GM12874 (cell line): ENCODE data around the gene PLPPR3.

Experiments used
- TF ChIP-seq, protein P1 (sequence below): IDR thresholded peaks from 2 replicates; pipeline ENCODE4 v1.5.1; 2011; ENCODE audit warnings: low read depth, mild to moderate bottlenecking, control low read depth, low read length, moderate library complexity; ENCODE audit not compliant: insufficient read depth

PLPPR3 gene

DNA sequence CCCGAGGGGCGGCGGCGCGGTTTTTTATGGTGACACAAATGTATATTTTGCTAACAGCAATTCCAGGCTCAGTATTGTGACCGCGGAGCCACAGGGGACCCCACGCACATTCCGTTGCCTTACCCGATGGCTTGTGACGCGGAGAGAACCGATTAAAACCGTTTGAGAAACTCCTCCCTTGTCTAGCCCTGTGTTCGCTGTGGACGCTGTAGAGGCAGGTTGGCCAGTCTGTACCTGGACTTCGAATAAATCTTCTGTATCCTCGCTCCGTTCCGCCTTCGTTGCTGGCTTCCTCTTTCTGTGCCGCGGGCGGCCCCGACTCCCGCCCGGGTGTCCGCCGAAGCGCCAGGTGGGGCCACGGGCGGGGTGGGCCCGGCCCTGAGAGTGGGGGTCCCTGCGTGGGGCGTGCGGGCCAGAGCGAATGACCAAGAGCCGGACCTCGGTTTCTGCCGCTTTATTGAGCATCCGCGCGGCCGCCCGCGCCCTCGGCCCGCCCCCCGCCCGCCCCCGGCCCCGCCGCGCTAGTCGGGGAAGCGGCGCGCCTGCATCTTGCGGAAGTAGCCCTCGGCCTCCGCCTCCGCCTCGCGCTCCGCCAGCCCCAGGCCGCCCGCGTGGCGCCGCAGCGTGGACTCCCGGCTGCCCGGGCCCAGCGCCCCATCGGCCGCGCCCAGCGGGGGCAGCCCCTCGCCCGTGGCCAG, 9.6 kb downstream of the PLPPR3 start:
- TF ChIP-seq, protein P1, sequence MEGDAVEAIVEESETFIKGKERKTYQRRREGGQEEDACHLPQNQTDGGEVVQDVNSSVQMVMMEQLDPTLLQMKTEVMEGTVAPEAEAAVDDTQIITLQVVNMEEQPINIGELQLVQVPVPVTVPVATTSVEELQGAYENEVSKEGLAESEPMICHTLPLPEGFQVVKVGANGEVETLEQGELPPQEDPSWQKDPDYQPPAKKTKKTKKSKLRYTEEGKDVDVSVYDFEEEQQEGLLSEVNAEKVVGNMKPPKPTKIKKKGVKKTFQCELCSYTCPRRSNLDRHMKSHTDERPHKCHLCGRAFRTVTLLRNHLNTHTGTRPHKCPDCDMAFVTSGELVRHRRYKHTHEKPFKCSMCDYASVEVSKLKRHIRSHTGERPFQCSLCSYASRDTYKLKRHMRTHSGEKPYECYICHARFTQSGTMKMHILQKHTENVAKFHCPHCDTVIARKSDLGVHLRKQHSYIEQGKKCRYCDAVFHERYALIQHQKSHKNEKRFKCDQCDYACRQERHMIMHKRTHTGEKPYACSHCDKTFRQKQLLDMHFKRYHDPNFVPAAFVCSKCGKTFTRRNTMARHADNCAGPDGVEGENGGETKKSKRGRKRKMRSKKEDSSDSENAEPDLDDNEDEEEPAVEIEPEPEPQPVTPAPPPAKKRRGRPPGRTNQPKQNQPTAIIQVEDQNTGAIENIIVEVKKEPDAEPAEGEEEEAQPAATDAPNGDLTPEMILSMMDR: no peak

DNA sequence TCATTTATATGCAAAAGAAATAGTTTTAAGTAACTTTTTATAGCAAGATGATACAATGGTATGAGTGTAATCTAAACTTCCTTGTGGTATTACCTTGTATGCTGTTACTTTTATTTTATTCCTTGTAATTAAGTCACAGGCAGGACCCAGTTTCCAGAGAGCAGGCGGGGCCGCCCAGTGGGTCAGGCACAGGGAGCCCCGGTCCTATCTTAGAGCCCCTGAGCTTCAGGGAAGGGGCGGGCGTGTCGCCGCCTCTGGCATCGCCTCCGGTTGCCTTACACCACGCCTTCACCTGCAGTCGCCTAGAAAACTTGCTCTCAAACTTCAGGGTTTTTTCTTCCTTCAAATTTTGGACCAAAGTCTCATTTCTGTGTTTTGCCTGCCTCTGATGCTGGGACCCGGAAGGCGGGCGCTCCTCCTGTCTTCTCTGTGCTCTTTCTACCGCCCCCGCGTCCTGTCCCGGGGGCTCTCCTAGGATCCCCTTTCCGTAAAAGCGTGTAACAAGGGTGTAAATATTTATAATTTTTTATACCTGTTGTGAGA, 10.2 kb downstream of the PLPPR3 start:
- TF ChIP-seq, protein P1: no peak

DNA sequence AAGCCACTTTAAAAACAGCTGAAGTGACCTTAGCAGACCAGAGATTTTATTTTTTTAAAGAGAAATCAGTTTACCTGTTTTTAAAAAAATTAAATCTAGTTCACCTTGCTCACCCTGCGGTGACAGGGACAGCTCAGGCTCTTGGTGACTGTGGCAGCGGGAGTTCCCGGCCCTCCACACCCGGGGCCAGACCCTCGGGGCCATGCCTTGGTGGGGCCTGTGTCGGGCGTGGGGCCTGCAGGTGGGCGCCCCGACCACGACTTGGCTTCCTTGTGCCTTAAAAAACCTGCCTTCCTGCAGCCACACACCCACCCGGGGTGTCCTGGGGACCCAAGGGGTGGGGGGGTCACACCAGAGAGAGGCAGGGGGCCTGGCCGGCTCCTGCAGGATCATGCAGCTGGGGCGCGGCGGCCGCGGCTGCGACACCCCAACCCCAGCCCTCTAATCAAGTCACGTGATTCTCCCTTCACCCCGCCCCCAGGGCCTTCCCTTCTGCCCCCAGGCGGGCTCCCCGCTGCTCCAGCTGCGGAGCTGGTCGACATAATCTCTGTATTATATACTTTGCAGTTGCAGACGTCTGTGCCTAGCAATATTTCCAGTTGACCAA, 10.8 kb downstream of the PLPPR3 start:
- TF ChIP-seq, protein P1: no peak

DNA sequence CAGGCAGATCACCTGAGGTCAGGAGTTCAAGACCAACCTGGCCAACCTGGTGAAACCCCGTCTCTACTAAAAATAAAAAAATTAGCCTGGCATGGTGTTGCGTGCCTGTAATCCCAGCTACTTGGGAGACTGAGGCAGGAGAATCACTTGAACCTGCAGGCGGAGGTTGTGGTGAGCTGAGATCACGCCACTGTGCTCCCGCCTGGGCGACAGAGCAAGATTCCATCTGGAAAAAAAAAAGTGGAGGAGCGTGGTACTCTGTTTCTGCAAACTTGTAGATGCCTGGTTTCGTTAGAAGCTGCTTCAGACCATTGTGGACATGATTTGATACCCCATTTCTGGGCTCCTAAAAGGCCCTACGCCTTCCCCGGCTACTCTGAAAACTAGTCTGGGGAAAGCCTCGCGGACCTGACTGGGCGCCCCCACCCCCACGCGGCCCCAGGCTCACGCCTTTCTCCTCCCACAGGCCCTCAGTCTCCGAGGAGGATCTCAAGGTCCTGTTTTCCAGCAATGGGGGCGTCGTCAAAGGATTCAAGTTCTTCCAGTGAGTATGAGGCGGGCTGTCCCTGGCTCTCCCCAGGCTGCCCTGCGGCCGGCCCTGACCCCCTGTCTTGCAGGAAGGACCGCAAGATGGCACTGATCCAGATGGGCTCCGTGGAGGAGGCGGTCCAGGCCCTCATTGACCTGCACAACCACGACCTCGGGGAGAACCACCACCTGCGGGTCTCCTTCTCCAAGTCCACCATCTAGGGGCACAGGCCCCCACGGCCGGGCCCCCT, 11.5 kb downstream of the PLPPR3 start:
- TF ChIP-seq, protein P1: no peak

GRCh38 chr19:808423-808775, 13.4 kb downstream of the PLPPR3 start:
- TF ChIP-seq, protein P1: no peak

DNA sequence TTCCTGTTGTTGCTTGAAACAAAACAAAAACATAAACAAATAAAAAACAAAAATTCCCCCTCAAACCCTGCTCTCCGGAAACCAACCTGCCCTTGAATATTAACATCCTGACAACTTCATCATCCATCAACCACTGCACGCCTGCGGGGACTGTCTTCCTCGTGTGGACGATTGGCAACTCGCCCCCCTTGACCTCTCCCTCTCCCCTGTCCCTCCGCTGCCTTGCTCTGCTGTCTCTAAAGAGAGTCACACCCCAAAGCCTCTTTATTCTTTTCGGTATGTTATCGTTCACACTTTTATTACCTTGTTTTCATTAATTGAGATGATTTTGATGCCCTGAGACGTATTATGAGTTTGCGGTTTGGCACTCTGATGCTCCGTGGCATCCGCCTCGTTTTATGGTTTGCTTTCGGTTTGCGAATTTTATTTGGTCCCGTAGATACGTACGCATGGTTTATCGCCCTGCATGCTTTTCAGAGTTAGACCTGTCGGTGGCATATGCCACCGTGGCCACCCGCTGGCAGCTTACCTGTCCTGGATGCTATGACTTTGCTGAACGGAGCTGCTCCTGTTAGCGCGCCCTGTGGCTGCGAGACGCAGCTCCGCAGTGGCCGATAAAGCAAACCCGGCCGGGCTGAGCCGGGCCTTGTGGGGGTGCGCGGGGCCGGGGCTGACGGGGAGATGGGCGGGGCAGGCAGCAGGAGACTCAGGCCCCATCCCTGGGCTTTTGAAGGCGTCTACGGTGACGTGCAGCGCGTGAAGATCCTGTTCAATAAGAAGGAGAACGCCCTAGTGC, 13.9 kb downstream of the PLPPR3 start:
- TF ChIP-seq, protein P1: no peak
